ENCODE measurements around the gene PCCA.

GRCh38 chr13:100460266-100460665 is 371.4 kb downstream of the PCCA start:
- TF ChIP-seq CTCF (IDR thresholded peaks at IDR 0.05) = no peak
- no peak for TF ChIP-seq EP300 (IDR thresholded peaks at IDR 0.05)
- TF ChIP-seq POLR2A (IDR thresholded peaks at IDR 0.05; ENCODE audit: low read depth) = no peak
- TF ChIP-seq POLR2AphosphoS5 (IDR thresholded peaks at IDR 0.05) = no peak

All from esophagus muscularis mucosa (tissue), 4 donors.